Memory B cell (primary cell): ENCODE measurements around the gene VGLL4.

ENCODE experiments used
- ATAC-seq: fragments of 150-1000 bp; cut with Tn5 transposase; 2 replicates; pipeline ENCODE4 v1.10.0; 2021; ENCODE audit warnings: low read depth, mild to moderate bottlenecking, moderate library complexity
- DNase-seq, 2 donors: peaks; one replicate each; pipeline ENCODE4 v3.0.0; 2022; ENCODE audit warnings: low spot score in 2 of 2
- H3K27ac Mint-ChIP-seq: one replicate; pipeline ENCODE4 v1.8.0; 2022; ENCODE audit warnings: mild to moderate bottlenecking, moderate library complexity, mixed read lengths
- H3K27me3 Mint-ChIP-seq: one replicate; pipeline ENCODE4 v1.8.0; 2022; ENCODE audit warnings: mixed read lengths
- H3K36me3 Mint-ChIP-seq: one replicate; pipeline ENCODE4 v1.8.0; 2022; ENCODE audit warnings: mild to moderate bottlenecking, mixed read lengths
- H3K4me1 Mint-ChIP-seq: one replicate; pipeline ENCODE4 v1.8.0; 2022; ENCODE audit warnings: mixed read lengths
- H3K4me3 Mint-ChIP-seq: one replicate; pipeline ENCODE4 v1.8.0; 2022; ENCODE audit warnings: mild to moderate bottlenecking, moderate library complexity, mixed read lengths
- H3K9me3 Mint-ChIP-seq: one replicate; pipeline ENCODE4 v1.8.0; 2022; ENCODE audit warnings: mixed read lengths

VGLL4 gene

GRCh38 chr3:11661827-11662226 is 18.1 kb upstream of the VGLL4 start:
- Mint-ChIP-seq H3K4me3 (no peak overlapping the region), H3K4me1 (peaks cover 18% of the 10 kb centered on the region), H3K9me3 (peaks cover 2% of the 10 kb centered on the region), H3K27ac (no peak overlapping the region), H3K27me3 (no peaks in the 10 kb centered on the region), H3K36me3 (peaks cover 9% of the 10 kb centered on the region)
- no peak for ATAC-seq
- no peak for DNase-seq

- Mint-ChIP-seq H3K9me3 (peaks cover 2% of the 10 kb centered on the region), H3K27me3 (no peaks in the 10 kb centered on the region), H3K4me3 (no peak overlapping the region), H3K27ac (no peak overlapping the region), H3K36me3 (peaks cover 9% of the 10 kb centered on the region), H3K4me1 (peaks cover 21% of the 10 kb centered on the region)
- ATAC-seq (no peak), DNase-seq (no peak)
Measured at GRCh38 chr3:11661052-11661656, 17.4 kb upstream of the VGLL4 start.

- Mint-ChIP-seq H3K27ac (no peak overlapping the region), H3K9me3 (peaks cover 2% of the 10 kb centered on the region), H3K4me3 (no peak overlapping the region), H3K4me1 (peaks cover 21% of the 10 kb centered on the region), H3K36me3 (peaks cover 7% of the 10 kb centered on the region), H3K27me3 (no peaks in the 10 kb centered on the region)
- ATAC-seq = no peak
- no peak for DNase-seq
Measured at GRCh38 chr3:11660242-11660641, 16.5 kb upstream of the VGLL4 start.

GRCh38 chr3:11658180-11658579 is 14.5 kb upstream of the VGLL4 start:
- no peak overlapping the region for H3K4me3 Mint-ChIP-seq
- no peaks in the 10 kb centered on the region for H3K27me3 Mint-ChIP-seq
- no peak overlapping the region for H3K27ac Mint-ChIP-seq
- H3K36me3 Mint-ChIP-seq = peaks cover 7% of the 10 kb centered on the region
- DNase-seq (no peak), ATAC-seq (no peak)
- H3K4me1 Mint-ChIP-seq = peaks cover 21% of the 10 kb centered on the region
- H3K9me3 Mint-ChIP-seq = peaks cover 2% of the 10 kb centered on the region

- Mint-ChIP-seq H3K27me3 (no peaks in the 10 kb centered on the region), H3K4me1 (peaks cover 15% of the 10 kb centered on the region), H3K9me3 (no peaks in the 10 kb centered on the region), H3K36me3 (no peaks in the 10 kb centered on the region), H3K4me3 (no peak overlapping the region), H3K27ac (peak overlapping the region; percentile 76)
- DNase-seq = no peak
- peak; percentile 53 for ATAC-seq
Measured at GRCh38 chr3:11655196-11655928, 11.6 kb upstream of the VGLL4 start.

- Mint-ChIP-seq H3K27ac (no peak overlapping the region), H3K36me3 (no peaks in the 10 kb centered on the region), H3K27me3 (no peaks in the 10 kb centered on the region), H3K9me3 (no peaks in the 10 kb centered on the region), H3K4me3 (no peak overlapping the region), H3K4me1 (peaks cover 12% of the 10 kb centered on the region)
- no peak for DNase-seq
- no peak for ATAC-seq
Measured at GRCh38 chr3:11654166-11654565, 10.5 kb upstream of the VGLL4 start.

GRCh38 chr3:11653298-11654055 is 9.8 kb upstream of the VGLL4 start:
- H3K9me3 Mint-ChIP-seq = no peaks in the 10 kb centered on the region
- H3K4me1 Mint-ChIP-seq = peaks cover 12% of the 10 kb centered on the region
- ATAC-seq = no peak
- H3K36me3 Mint-ChIP-seq = no peaks in the 10 kb centered on the region
- H3K4me3 Mint-ChIP-seq = no peak overlapping the region
- DNase-seq = no peak
- no peaks in the 10 kb centered on the region for H3K27me3 Mint-ChIP-seq
- no peak overlapping the region for H3K27ac Mint-ChIP-seq

- DNase-seq (peak in 1 of 2 donors; percentile 32), ATAC-seq (no peak)
- no peak overlapping the region for H3K27ac Mint-ChIP-seq
- H3K36me3 Mint-ChIP-seq = no peaks in the 10 kb centered on the region
- no peaks in the 10 kb centered on the region for H3K9me3 Mint-ChIP-seq
- H3K27me3 Mint-ChIP-seq = no peaks in the 10 kb centered on the region
- no peak overlapping the region for H3K4me3 Mint-ChIP-seq
- H3K4me1 Mint-ChIP-seq = peaks cover 13% of the 10 kb centered on the region
Measured at GRCh38 chr3:11651900-11652299, 8.2 kb upstream of the VGLL4 start.

GRCh38 chr3:11651477-11651876 is 7.8 kb upstream of the VGLL4 start:
- no peak overlapping the region for H3K4me3 Mint-ChIP-seq

GRCh38 chr3:11650391-11650790 is 6.7 kb upstream of the VGLL4 start:
- ATAC-seq (no peak), DNase-seq (no peak)
- peaks cover 3% of the 10 kb centered on the region for H3K4me1 Mint-ChIP-seq
- H3K4me3 Mint-ChIP-seq = no peak overlapping the region
- no peak overlapping the region for H3K27ac Mint-ChIP-seq
- H3K27me3 Mint-ChIP-seq = no peaks in the 10 kb centered on the region
- no peaks in the 10 kb centered on the region for H3K36me3 Mint-ChIP-seq
- no peaks in the 10 kb centered on the region for H3K9me3 Mint-ChIP-seq

More at GRCh38 chr3:11651477-11651876, 7.8 kb upstream of the VGLL4 start:
- no peaks in the 10 kb centered on the region for H3K27me3 Mint-ChIP-seq
- DNase-seq = no peak
- no peaks in the 10 kb centered on the region for H3K9me3 Mint-ChIP-seq
- H3K4me1 Mint-ChIP-seq = peaks cover 10% of the 10 kb centered on the region
- no peak for ATAC-seq
- H3K27ac Mint-ChIP-seq = no peak overlapping the region
- H3K36me3 Mint-ChIP-seq = no peaks in the 10 kb centered on the region

GRCh38 chr3:11648735-11649134 is 5.0 kb upstream of the VGLL4 start:
- Mint-ChIP-seq H3K4me1 (peaks cover 5% of the 10 kb centered on the region), H3K27me3 (no peaks in the 10 kb centered on the region), H3K9me3 (no peaks in the 10 kb centered on the region), H3K27ac (no peak overlapping the region), H3K4me3 (no peak overlapping the region), H3K36me3 (no peaks in the 10 kb centered on the region)
- DNase-seq = no peak
- no peak for ATAC-seq

- no peaks in the 10 kb centered on the region for H3K9me3 Mint-ChIP-seq
- H3K4me1 Mint-ChIP-seq = peaks cover 28% of the 10 kb centered on the region
- H3K36me3 Mint-ChIP-seq = no peaks in the 10 kb centered on the region
- peak; percentile 19 for ATAC-seq
- peak in 1 of 2 donors; percentile 26 for DNase-seq
- no peaks in the 10 kb centered on the region for H3K27me3 Mint-ChIP-seq
- peak overlapping the region; percentile 99 for H3K4me3 Mint-ChIP-seq
- peak overlapping the region; percentile 94 for H3K27ac Mint-ChIP-seq
Measured at GRCh38 chr3:11643201-11643603, 513 bp downstream of the VGLL4 start.

- DNase-seq (peak; percentile 26 to 51), ATAC-seq (peak; percentile 63)
- Mint-ChIP-seq H3K4me1 (peaks cover 32% of the 10 kb centered on the region), H3K27me3 (no peaks in the 10 kb centered on the region), H3K4me3 (peak overlapping the region; percentile 99), H3K36me3 (no peaks in the 10 kb centered on the region), H3K27ac (peak overlapping the region; percentile 94), H3K9me3 (no peaks in the 10 kb centered on the region)
Measured at GRCh38 chr3:11642431-11643191, 1.1 kb downstream of the VGLL4 start.
